Suprapubic skin (tissue), 4 donors: ENCODE results near the gene CAPN5.

Source experiments
- CTCF ChIP-seq, 2 donors: fragments of 200-600 bp in 1 of 2; fragments of 450-650 bp in 1 of 2; sonication (generic) in 1 of 2; IDR thresholded peaks; one replicate each; pipeline ENCODE4 v1.5.1; 2016 to 2019; ENCODE audit warnings: antibody characterized with exemption in 2 of 2, mild to moderate bottlenecking in 1 of 2, moderate library complexity in 1 of 2
- EP300 ChIP-seq: sonication (generic); formaldehyde crosslinking; IDR thresholded peaks from one replicate; pipeline ENCODE4 v1.6.1; 2017; ENCODE audit warnings: antibody characterized with exemption
- POLR2A ChIP-seq, 2 donors: fragments of 450-650 bp; IDR thresholded peaks; one replicate each; pipeline ENCODE4 v1.6.1; 2017; ENCODE audit warnings: antibody characterized with exemption in 2 of 2, mild to moderate bottlenecking in 2 of 2, moderate library complexity in 2 of 2
- POLR2AphosphoS5 ChIP-seq, 3 donors: sonication (generic); formaldehyde crosslinking; IDR thresholded peaks; one replicate each; pipeline ENCODE4 v1.6.1; 2017; ENCODE audit warnings: antibody characterized with exemption in 3 of 3

- TF ChIP-seq CTCF (IDR thresholded peaks at IDR 0.05) (no peak), EP300 (no peak), POLR2A (IDR thresholded peaks at IDR 0.05) (no peak), POLR2AphosphoS5 (IDR thresholded peaks at IDR 0.05) (no peak)
Measured at GRCh38 chr11:77069969-77070582, 3.3 kb downstream of the CAPN5 start.
